K562 (cell line): ENCODE measurements around the gene STRN3. TPM values are rescaled to one million over a fixed set of nuclear protein-coding genes. Genes with fewer than 3 reads are reported as not detected.
A peak's percentile ranks its signal among the peaks of the same experiment; 100 is the strongest.

Source experiments
- KDM1A ChIP-seq, 2 experiments: fragments of 450-650 bp; IDR thresholded peaks; 2 replicates each; pipeline ENCODE4 v1.6.1; 2016; ENCODE audit warnings: mild to moderate bottlenecking in 2 of 2
- KLF6 ChIP-seq: fragments of 250-450 bp; sonication (Bioruptor Pico); IDR thresholded peaks from 2 replicates; pipeline ENCODE4 v1.4.0; 2020; ENCODE audit warnings: mild to moderate bottlenecking, moderate library complexity, borderline replicate concordance
- MTA3 ChIP-seq: fragments of 450-650 bp; formaldehyde crosslinking; IDR thresholded peaks from 2 replicates; pipeline ENCODE4 v1.6.1; 2017; ENCODE audit warnings: mild to moderate bottlenecking, borderline replicate concordance
- MYC ChIP-seq, 2 experiments: fragments of 250-450 bp in 1 of 2; sonication (Bioruptor Pico) in 1 of 2; IDR thresholded peaks; 2 replicates each; pipeline versions ENCODE4 v1.5.1 to v1.6.1; 2012 to 2021; ENCODE audit warnings: low read depth in 2 of 2, borderline replicate concordance in 1 of 2, improper control_type of control experiment in 1 of 2, low read length in 1 of 2, mild to moderate bottlenecking in 1 of 2, moderate library complexity in 1 of 2
- POLR2H ChIP-seq: IDR thresholded peaks from 2 replicates; pipeline ENCODE4 v1.6.1; 2016; ENCODE audit warnings: missing genetic modification characterization, low read depth, mild to moderate bottlenecking, control low read depth, missing compliant biosample characterization, moderate library complexity
- SLC30A9 ChIP-seq: fragments of 250-450 bp; sonication (Bioruptor Pico); IDR thresholded peaks from 2 replicates; pipeline ENCODE4 v1.8.0; 2022; ENCODE audit warnings: mild to moderate bottlenecking, moderate library complexity
- SMAD4 ChIP-seq: fragments of 250-450 bp; sonication (Bioruptor Pico); conservative IDR thresholded peaks from 2 replicates; pipeline ENCODE4 v1.8.0; 2021; ENCODE audit warnings: inconsistent platforms, mild to moderate bottlenecking, moderate library complexity
- SMARCE1 ChIP-seq: fragments of 450-650 bp; IDR thresholded peaks from 2 replicates; pipeline ENCODE4 v1.7.1; 2016; ENCODE audit warnings: mild to moderate bottlenecking
- ZBTB7A ChIP-seq: IDR thresholded peaks from 2 replicates; pipeline ENCODE4 v1.6.1; 2011; ENCODE audit warnings: low read depth, mild to moderate bottlenecking, low read length, moderate library complexity, borderline replicate concordance; ENCODE audit not compliant: control insufficient read depth
- polyA plus RNA-seq, 8 experiments: library from polyadenylated mRNA; depleted of rRNA in 4 of 8; stranded (reverse) in 5 of 8; unstranded in 3 of 8; fragments of >200 nt; fragmentation: Nextera tagmentation in 2 of 8; fragmentation: Illumina TruSeq in 1 of 8; extraction: Ambion mirVana in 2 of 8; extraction: Trizol in 1 of 8; gene quantifications; 2 replicates each; pipeline versions ENCODE4 v1.2.1 to v1.2.3, GENCODE V29; 2011 to 2014; ENCODE audit warnings: inconsistent platforms in 1 of 8, missing spikeins in 1 of 8
- total RNA-seq, 7 experiments: library from RNA; depleted of rRNA in 6 of 7; stranded (reverse); fragments of >200 nt in 6 of 7; fragmentation: Illumina TruSeq in 2 of 7; extraction: Trizol in 2 of 7; gene quantifications; 2 replicates each; pipeline versions ENCODE4 v1.2.1 to v1.2.3, GENCODE V29; 2011 to 2021; ENCODE audit warnings: low replicate concordance in 1 of 7
- TF ChIP-seq, protein P1 (sequence below): fragments of 200-600 bp; sonication (generic); IDR thresholded peaks from one replicate; pipeline ENCODE4 v1.6.1; 2012; ENCODE audit warnings: mild to moderate bottlenecking, low read depth, low read length, inconsistent platforms
- TF ChIP-seq, protein P2 (sequence below): fragments of 450-650 bp; IDR thresholded peaks from 2 replicates; pipeline ENCODE4 v1.6.1; 2017; ENCODE audit warnings: antibody characterized with exemption, mild to moderate bottlenecking

STRN3 gene
- total and polyA plus RNA-seq, 9 of the 15 experiments (the other 6 are each of a cell fraction or from before 2014, with no cell fraction given): 5.9 to 29.1 (median 16.0) TPM

DNA sequence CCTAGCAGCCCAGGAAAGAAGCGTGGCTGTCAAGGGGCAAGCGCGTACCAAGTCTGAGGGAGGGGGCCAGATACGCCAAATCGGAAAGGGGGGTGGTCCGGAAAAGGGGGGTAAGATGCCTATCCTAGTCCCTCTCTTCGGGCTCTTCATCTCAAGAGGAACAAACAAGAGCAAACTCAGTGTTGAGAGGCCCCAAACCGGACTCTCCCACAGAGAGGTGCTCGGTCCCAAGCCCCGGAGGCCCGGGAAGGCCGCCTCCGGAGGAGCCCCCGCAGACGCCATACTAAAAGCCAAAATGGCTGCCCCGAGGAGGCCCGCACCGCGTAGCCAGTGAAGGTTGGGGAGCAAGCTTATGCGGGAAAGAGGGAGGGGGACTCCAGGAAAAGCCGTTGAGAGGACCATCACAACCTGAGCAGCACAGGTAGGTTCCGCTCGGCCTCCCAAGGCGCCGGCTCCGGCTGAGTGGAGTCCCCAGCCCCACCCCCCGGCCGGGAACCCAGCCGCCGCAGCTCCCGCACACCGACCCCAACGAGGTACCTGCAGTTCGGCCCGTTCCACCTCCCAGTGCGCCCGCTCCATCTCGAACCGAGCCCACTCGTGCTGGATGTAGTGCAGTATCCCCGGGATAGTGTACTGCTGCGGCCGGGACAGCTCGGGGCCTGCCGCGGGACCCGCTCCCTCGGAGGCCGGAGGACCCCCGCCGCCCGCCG is 657 bp downstream of the STRN3 start, which contains the start of gene AP4S1 (continued):
- TF ChIP-seq, protein P1, sequence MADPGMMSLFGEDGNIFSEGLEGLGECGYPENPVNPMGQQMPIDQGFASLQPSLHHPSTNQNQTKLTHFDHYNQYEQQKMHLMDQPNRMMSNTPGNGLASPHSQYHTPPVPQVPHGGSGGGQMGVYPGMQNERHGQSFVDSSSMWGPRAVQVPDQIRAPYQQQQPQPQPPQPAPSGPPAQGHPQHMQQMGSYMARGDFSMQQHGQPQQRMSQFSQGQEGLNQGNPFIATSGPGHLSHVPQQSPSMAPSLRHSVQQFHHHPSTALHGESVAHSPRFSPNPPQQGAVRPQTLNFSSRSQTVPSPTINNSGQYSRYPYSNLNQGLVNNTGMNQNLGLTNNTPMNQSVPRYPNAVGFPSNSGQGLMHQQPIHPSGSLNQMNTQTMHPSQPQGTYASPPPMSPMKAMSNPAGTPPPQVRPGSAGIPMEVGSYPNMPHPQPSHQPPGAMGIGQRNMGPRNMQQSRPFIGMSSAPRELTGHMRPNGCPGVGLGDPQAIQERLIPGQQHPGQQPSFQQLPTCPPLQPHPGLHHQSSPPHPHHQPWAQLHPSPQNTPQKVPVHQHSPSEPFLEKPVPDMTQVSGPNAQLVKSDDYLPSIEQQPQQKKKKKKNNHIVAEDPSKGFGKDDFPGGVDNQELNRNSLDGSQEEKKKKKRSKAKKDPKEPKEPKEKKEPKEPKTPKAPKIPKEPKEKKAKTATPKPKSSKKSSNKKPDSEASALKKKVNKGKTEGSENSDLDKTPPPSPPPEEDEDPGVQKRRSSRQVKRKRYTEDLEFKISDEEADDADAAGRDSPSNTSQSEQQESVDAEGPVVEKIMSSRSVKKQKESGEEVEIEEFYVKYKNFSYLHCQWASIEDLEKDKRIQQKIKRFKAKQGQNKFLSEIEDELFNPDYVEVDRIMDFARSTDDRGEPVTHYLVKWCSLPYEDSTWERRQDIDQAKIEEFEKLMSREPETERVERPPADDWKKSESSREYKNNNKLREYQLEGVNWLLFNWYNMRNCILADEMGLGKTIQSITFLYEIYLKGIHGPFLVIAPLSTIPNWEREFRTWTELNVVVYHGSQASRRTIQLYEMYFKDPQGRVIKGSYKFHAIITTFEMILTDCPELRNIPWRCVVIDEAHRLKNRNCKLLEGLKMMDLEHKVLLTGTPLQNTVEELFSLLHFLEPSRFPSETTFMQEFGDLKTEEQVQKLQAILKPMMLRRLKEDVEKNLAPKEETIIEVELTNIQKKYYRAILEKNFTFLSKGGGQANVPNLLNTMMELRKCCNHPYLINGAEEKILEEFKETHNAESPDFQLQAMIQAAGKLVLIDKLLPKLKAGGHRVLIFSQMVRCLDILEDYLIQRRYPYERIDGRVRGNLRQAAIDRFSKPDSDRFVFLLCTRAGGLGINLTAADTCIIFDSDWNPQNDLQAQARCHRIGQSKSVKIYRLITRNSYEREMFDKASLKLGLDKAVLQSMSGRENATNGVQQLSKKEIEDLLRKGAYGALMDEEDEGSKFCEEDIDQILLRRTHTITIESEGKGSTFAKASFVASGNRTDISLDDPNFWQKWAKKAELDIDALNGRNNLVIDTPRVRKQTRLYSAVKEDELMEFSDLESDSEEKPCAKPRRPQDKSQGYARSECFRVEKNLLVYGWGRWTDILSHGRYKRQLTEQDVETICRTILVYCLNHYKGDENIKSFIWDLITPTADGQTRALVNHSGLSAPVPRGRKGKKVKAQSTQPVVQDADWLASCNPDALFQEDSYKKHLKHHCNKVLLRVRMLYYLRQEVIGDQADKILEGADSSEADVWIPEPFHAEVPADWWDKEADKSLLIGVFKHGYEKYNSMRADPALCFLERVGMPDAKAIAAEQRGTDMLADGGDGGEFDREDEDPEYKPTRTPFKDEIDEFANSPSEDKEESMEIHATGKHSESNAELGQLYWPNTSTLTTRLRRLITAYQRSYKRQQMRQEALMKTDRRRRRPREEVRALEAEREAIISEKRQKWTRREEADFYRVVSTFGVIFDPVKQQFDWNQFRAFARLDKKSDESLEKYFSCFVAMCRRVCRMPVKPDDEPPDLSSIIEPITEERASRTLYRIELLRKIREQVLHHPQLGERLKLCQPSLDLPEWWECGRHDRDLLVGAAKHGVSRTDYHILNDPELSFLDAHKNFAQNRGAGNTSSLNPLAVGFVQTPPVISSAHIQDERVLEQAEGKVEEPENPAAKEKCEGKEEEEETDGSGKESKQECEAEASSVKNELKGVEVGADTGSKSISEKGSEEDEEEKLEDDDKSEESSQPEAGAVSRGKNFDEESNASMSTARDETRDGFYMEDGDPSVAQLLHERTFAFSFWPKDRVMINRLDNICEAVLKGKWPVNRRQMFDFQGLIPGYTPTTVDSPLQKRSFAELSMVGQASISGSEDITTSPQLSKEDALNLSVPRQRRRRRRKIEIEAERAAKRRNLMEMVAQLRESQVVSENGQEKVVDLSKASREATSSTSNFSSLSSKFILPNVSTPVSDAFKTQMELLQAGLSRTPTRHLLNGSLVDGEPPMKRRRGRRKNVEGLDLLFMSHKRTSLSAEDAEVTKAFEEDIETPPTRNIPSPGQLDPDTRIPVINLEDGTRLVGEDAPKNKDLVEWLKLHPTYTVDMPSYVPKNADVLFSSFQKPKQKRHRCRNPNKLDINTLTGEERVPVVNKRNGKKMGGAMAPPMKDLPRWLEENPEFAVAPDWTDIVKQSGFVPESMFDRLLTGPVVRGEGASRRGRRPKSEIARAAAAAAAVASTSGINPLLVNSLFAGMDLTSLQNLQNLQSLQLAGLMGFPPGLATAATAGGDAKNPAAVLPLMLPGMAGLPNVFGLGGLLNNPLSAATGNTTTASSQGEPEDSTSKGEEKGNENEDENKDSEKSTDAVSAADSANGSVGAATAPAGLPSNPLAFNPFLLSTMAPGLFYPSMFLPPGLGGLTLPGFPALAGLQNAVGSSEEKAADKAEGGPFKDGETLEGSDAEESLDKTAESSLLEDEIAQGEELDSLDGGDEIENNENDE: no peak
- TF ChIP-seq SMARCE1 (no peak), KLF6 (CRISPR knock-in tag) (no peak), ZBTB7A (0 out of 2 replicates have a peak, but pooled peaks have one; percentile 15), KDM1A (IDR thresholded peaks at IDR 0.05) (no peak), SMAD4 (CRISPR knock-in tag) (no peak), MYC (IDR thresholded peaks at IDR 0.05; ENCODE audit: low read depth, low read length) (no peak), MYC (CRISPR knock-in tag; IDR thresholded peaks at IDR 0.05; ENCODE audit: borderline replicate concordance, low read depth) (no peak), POLR2H (tag) (no peak), SLC30A9 (CRISPR knock-in tag) (no peak), MTA3 (0 out of 2 replicates have a peak, but pooled peaks have one; percentile 20)
- TF ChIP-seq, protein P2, sequence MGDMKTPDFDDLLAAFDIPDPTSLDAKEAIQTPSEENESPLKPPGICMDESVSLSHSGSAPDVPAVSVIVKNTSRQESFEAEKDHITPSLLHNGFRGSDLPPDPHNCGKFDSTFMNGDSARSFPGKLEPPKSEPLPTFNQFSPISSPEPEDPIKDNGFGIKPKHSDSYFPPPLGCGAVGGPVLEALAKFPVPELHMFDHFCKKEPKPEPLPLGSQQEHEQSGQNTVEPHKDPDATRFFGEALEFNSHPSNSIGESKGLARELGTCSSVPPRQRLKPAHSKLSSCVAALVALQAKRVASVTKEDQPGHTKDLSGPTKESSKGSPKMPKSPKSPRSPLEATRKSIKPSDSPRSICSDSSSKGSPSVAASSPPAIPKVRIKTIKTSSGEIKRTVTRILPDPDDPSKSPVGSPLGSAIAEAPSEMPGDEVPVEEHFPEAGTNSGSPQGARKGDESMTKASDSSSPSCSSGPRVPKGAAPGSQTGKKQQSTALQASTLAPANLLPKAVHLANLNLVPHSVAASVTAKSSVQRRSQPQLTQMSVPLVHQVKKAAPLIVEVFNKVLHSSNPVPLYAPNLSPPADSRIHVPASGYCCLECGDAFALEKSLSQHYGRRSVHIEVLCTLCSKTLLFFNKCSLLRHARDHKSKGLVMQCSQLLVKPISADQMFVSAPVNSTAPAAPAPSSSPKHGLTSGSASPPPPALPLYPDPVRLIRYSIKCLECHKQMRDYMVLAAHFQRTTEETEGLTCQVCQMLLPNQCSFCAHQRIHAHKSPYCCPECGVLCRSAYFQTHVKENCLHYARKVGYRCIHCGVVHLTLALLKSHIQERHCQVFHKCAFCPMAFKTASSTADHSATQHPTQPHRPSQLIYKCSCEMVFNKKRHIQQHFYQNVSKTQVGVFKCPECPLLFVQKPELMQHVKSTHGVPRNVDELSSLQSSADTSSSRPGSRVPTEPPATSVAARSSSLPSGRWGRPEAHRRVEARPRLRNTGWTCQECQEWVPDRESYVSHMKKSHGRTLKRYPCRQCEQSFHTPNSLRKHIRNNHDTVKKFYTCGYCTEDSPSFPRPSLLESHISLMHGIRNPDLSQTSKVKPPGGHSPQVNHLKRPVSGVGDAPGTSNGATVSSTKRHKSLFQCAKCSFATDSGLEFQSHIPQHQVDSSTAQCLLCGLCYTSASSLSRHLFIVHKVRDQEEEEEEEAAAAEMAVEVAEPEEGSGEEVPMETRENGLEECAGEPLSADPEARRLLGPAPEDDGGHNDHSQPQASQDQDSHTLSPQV: 0 out of 2 replicates have a peak, but pooled peaks have one; percentile 40
